Progenitor cell of endocrine pancreas (in vitro differentiated cells): ENCODE measurements around the gene XIST. TPM values are rescaled to one million over a fixed set of nuclear protein-coding genes. Genes with fewer than 3 reads are reported as not detected.
"Not testable (repeated sequence)": the region's sequence is repeated elsewhere in the genome, so short reads cannot be mapped to it uniquely, and the experiment has no call there.

Experiments used
- DNase-seq: peaks from one replicate; pipeline ENCODE4 v3.0.0; 2021; ENCODE audit warnings: low spot score; ENCODE audit not compliant: unreplicated experiment
- H3K27ac Mint-ChIP-seq: 2 replicates; pipeline ENCODE4 v1.8.0; 2021; ENCODE audit warnings: mild to moderate bottlenecking, moderate library complexity, mixed read lengths
- H3K27me3 Mint-ChIP-seq: 2 replicates; pipeline ENCODE4 v1.8.0; 2021; ENCODE audit warnings: mixed read lengths
- H3K36me3 Mint-ChIP-seq: 2 replicates; pipeline ENCODE4 v1.8.0; 2022; ENCODE audit warnings: mixed read lengths; ENCODE audit not compliant: insufficient read depth
- H3K4me1 Mint-ChIP-seq: 2 replicates; pipeline ENCODE4 v1.8.0; 2021; ENCODE audit warnings: low read depth, mixed read lengths
- H3K4me3 Mint-ChIP-seq: 2 replicates; pipeline ENCODE4 v1.8.0; 2021; ENCODE audit warnings: low read depth, mild to moderate bottlenecking, moderate library complexity, mixed read lengths
- H3K9me3 Mint-ChIP-seq: 2 replicates; pipeline ENCODE4 v1.8.0; 2021; ENCODE audit warnings: low read depth, mixed read lengths
- total RNA-seq: library from RNA; stranded (reverse); gene quantifications from 2 replicates; pipeline ENCODE4 v1.2.1, GENCODE V29; 2021
- TF ChIP-seq, protein P1 (sequence below): fragments of 200-600 bp; sonication (generic); IDR thresholded peaks from one replicate; pipeline ENCODE4 v1.5.0; 2021; ENCODE audit warnings: antibody characterized with exemption, mild to moderate bottlenecking; ENCODE audit not compliant: unreplicated experiment

XIST gene
- total RNA-seq, 1 donor from 2014 or later = not detected

DNA sequence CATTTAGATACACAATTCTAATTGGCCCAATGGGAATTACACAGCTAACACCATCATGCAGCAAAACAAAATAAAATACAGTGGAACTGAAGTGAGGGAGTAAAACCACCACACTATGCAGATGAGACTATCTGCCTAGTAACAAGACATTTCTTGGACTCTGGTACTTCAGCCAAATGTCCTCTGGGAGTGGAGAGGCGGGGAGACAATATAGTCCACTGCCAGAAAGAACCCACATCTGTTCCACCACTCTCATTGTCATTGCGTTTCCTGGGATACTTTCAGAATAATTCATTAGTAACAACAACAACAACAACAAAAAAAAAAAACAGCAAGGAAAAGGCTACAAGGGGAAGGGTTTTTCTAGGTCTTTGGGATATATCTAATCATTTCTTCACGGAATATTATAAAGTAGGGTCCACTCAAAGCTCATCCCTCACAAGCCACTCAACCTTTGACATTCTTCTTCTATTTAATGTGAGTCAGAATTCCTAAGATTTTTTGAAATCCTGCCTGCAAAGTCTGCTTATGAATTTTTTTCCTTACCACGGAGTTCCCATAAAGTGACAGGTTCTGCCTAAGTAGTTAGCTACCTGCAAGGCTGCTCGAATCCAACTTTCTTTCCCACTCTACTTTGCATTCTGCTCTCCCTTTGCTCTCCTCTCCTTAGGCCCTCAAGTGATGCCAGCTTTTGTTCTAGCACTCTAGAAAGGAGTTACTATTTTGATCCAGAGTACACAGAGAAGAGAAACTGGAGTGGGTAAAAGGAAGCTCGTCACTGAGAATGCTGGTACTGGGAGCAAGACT is 34.9 kb downstream of the XIST start:
- Mint-ChIP-seq H3K4me3 (no peak overlapping the region), H3K36me3 (no peaks in the 10 kb centered on the region), H3K4me1 (no peaks in the 10 kb centered on the region), H3K27me3 (no peaks in the 10 kb centered on the region), H3K9me3 (no peaks in the 10 kb centered on the region), H3K27ac (no peak overlapping the region)
- TF ChIP-seq, protein P1, sequence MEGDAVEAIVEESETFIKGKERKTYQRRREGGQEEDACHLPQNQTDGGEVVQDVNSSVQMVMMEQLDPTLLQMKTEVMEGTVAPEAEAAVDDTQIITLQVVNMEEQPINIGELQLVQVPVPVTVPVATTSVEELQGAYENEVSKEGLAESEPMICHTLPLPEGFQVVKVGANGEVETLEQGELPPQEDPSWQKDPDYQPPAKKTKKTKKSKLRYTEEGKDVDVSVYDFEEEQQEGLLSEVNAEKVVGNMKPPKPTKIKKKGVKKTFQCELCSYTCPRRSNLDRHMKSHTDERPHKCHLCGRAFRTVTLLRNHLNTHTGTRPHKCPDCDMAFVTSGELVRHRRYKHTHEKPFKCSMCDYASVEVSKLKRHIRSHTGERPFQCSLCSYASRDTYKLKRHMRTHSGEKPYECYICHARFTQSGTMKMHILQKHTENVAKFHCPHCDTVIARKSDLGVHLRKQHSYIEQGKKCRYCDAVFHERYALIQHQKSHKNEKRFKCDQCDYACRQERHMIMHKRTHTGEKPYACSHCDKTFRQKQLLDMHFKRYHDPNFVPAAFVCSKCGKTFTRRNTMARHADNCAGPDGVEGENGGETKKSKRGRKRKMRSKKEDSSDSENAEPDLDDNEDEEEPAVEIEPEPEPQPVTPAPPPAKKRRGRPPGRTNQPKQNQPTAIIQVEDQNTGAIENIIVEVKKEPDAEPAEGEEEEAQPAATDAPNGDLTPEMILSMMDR = no peak
- no peak for DNase-seq

DNA sequence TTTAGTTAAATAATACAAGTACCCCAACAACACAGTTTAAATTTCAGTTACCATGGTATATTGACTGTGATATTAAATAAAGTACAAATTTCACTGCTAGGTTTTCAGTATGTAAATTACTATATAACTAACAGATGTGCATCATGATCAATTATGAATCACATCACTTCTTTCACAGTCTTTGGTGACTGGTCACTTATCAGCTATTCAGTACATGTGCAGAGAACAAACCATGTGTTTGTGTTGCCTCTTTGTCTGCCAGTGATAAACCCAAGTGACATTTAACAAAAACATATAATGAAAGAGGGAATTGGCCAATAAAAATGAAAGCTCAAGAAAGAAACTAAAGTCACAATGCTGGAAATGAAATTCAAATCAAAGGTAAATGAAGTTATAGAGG is 40.3 kb downstream of the XIST start:
- H3K4me3 Mint-ChIP-seq = no peak overlapping the region
- H3K27me3 Mint-ChIP-seq = no peaks in the 10 kb centered on the region
- no peaks in the 10 kb centered on the region for H3K4me1 Mint-ChIP-seq
- peaks cover 11% of the 10 kb centered on the region for H3K9me3 Mint-ChIP-seq
- TF ChIP-seq, protein P1 = no peak
- no peak for DNase-seq
- H3K36me3 Mint-ChIP-seq = no peaks in the 10 kb centered on the region
- no peak overlapping the region for H3K27ac Mint-ChIP-seq

DNA sequence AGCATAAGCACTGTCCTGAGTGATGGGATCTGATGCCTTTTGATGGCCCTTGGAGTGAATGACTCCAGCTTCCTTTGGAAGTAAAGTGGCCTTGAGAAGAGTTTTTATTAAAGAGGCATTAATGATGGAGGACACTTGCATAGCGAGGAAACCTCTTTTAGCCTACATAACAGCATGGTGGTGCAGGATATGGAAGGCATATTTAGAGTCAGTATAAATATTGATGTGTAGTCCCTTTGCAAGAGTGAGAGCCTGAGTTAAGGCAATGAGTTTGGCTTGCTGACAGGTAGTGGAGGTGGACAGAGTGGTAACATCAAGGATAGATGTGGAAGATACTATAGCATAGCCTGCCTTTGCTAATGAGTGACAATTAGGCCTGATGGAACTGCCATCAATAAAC is 48.4 kb downstream of the XIST start:
- peaks cover 11% of the 10 kb centered on the region for H3K9me3 Mint-ChIP-seq
- not testable (repeated sequence) for H3K27me3 Mint-ChIP-seq, H3K27ac Mint-ChIP-seq, H3K4me1 Mint-ChIP-seq, DNase-seq, H3K4me3 Mint-ChIP-seq, H3K36me3 Mint-ChIP-seq

DNA sequence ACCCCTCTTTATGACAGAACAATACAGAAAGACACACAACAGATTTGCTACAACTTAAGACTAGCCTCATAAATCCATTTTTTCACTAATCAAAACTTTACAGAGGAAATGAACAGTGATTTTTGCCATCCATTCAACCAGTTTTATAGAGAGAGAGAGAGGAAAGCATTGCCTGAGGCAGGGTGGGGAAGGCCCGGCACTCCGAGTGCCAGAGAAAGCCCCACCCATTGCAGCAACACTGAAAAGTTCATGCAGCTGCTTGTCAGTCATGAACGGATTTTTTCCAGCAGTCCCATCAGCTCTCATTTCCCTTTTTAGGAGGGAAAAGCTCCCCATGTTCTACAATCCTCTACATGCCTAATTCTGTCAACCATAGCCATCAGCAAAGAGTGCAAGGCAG is 52.6 kb downstream of the XIST start:
- DNase-seq = no peak
- Mint-ChIP-seq H3K4me1 (peaks cover 3% of the 10 kb centered on the region), H3K4me3 (no peak overlapping the region), H3K9me3 (no peaks in the 10 kb centered on the region), H3K27me3 (no peaks in the 10 kb centered on the region), H3K27ac (no peak overlapping the region), H3K36me3 (no peaks in the 10 kb centered on the region)
- TF ChIP-seq, protein P1 = no peak

DNA sequence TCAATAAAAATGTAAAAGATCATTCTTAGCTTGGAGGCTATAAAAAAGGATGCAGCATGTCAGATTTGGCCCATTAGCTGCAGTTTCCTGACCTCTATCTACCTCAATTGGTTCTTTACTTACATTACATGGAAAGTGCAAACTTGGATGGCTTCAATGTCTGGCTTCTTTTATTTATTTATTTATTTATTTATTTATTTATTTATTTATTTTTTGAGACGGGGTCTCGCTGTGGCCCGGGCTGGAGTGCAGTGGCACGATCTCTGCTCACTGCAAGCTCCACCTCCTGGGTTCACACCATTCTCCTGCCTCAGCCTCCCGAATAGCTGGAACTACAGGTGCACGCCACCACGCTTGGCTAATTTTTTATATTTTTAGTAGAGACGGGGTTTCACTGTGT is 60.0 kb downstream of the XIST start:
- H3K27me3 Mint-ChIP-seq, H3K4me1 Mint-ChIP-seq, H3K4me3 Mint-ChIP-seq, H3K27ac Mint-ChIP-seq, DNase-seq, H3K36me3 Mint-ChIP-seq: not testable (repeated sequence)
- H3K9me3 Mint-ChIP-seq = peaks cover 15% of the 10 kb centered on the region

DNA sequence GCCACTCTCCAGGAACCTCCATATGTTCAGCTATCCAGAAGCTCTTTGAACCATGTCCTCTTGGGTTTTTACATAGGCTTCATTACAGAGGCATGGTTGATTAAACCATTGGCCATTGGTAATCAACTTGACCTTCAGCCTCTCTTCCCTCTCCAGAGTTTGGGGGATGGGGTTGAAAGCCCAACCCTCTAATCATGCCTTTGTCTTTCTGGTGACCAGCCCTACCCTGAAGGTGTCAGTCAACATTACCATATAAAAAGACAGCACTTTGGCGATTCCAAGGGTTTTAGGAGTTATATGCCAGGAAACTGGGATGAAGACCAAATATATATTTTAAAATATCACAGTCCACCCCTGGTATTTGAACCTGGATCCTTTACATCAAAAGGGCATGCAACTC is 67.0 kb downstream of the XIST start:
- peaks cover 15% of the 10 kb centered on the region for H3K9me3 Mint-ChIP-seq
- H3K27me3 Mint-ChIP-seq = no peaks in the 10 kb centered on the region
- no peak overlapping the region for H3K27ac Mint-ChIP-seq
- no peak overlapping the region for H3K4me3 Mint-ChIP-seq
- TF ChIP-seq, protein P1 = no peak
- no peaks in the 10 kb centered on the region for H3K36me3 Mint-ChIP-seq
- no peaks in the 10 kb centered on the region for H3K4me1 Mint-ChIP-seq
- no peak for DNase-seq
